ENCODE data around the gene MT3.

GRCh38 chr16:56631832-56632155 lies 42.5 kb downstream of the MT3 start:
- TF ChIP-seq, protein P1, sequence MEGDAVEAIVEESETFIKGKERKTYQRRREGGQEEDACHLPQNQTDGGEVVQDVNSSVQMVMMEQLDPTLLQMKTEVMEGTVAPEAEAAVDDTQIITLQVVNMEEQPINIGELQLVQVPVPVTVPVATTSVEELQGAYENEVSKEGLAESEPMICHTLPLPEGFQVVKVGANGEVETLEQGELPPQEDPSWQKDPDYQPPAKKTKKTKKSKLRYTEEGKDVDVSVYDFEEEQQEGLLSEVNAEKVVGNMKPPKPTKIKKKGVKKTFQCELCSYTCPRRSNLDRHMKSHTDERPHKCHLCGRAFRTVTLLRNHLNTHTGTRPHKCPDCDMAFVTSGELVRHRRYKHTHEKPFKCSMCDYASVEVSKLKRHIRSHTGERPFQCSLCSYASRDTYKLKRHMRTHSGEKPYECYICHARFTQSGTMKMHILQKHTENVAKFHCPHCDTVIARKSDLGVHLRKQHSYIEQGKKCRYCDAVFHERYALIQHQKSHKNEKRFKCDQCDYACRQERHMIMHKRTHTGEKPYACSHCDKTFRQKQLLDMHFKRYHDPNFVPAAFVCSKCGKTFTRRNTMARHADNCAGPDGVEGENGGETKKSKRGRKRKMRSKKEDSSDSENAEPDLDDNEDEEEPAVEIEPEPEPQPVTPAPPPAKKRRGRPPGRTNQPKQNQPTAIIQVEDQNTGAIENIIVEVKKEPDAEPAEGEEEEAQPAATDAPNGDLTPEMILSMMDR (conservative IDR thresholded peaks at IDR 0.05; ENCODE audit: low read length): no peak
- TF ChIP-seq EZH2phosphoT487 (IDR thresholded peaks at IDR 0.05; ENCODE audit: borderline replicate concordance): no peak
